ENCODE measurements around the gene TBC1D24. TPM values are rescaled to one million over a fixed set of nuclear protein-coding genes. Genes with fewer than 3 reads are reported as not detected.

Gene TBC1D24
- total and polyA plus RNA-seq, 2 donors (not counting 1 experiment from before 2014, with no cell fraction given), result 7.1 to 9.4 TPM

DNA sequence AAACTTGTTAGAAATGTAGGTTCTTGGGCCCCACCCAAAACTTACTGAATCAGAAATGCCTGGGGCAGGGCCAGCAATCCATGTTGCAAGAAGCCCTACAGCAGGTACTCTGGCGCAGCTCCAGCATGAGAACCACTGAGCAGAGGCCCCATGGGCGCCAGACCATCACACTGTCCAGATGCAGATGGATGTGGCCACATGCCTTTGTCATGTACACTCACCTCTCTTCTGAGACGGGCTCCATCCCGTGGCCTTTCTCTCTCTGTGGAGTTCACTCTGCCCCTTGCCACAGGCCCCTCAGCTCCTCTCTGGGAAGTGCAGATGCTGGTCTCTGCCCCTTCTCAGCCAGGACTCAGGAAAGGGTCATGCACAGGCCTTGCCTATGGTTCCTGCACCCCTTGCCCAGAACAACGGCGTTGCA is 48.0 kb upstream of the TBC1D24 start:
- Histone ChIP-seq H3K9me3 (ENCODE audit: control extremely low read depth in 1 of 3, control insufficient read depth in 2 of 3, insufficient read depth in 1 of 3, low read length in 2 of 3) (no peaks in the 10 kb centered on the region), H3K27ac (ENCODE audit: low read length in 2 of 2) (no peak overlapping the region), H3K27me3 (replicated peaks in 1 of 4; ENCODE audit: control extremely low read depth in 1 of 4, control insufficient read depth in 3 of 4, insufficient read depth in 4 of 4, low read length in 3 of 4) (no peaks in the 10 kb centered on the region), H3K4me2 (replicated peaks; ENCODE audit: low read depth, low read length, poor library complexity, severe bottlenecking) (no peak overlapping the region), H3K9ac (ENCODE audit: low read length) (no peak overlapping the region), H3K79me2 (ENCODE audit: control insufficient read depth, insufficient read depth, low read length) (peaks cover 11% of the 10 kb centered on the region), H4K20me1 (ENCODE audit: control insufficient read depth, insufficient read depth, low read length, poor library complexity, severe bottlenecking) (no peaks in the 10 kb centered on the region), H3K36me3 (replicated peaks in 1 of 2; ENCODE audit: control extremely low read depth in 1 of 2, control insufficient read depth in 1 of 2, extremely low read depth in 1 of 2, insufficient read depth in 2 of 2, low read length in 1 of 2) (no peaks in the 10 kb centered on the region), H2AFZ (ENCODE audit: insufficient read depth, low read depth, low read length, poor library complexity, severe bottlenecking) (no peak overlapping the region), H3K4me1 (ENCODE audit: control insufficient read depth in 2 of 2, insufficient read depth in 2 of 2, low read length in 2 of 2) (peaks cover 9 to 26% of the 10 kb centered on the region in 2 donors), H3K4me3 (ENCODE audit: control extremely low read depth in 1 of 5, extremely low read depth in 1 of 5, insufficient read depth in 1 of 5, low read depth in 2 of 5, low read length in 4 of 5) (no peak overlapping the region)
- H3K4me1 Mint-ChIP-seq, result peaks cover 15% of the 10 kb centered on the region
- H3K9me3 Mint-ChIP-seq (ENCODE audit: insufficient read depth), result no peaks in the 10 kb centered on the region
- intact Hi-C loops (cut with micrococcal nuclease), result no loop called here
- ATAC-seq (ENCODE audit: low read depth) (no peak), DNase-seq (no peak)
- H3K27ac Mint-ChIP-seq, result no peak overlapping the region
- TF ChIP-seq EZH2 (IDR thresholded peaks at IDR 0.05; ENCODE audit: borderline replicate concordance, insufficient read depth, low read depth, low read length, poor library complexity, severe bottlenecking), result no peak
- TF ChIP-seq, protein P1, sequence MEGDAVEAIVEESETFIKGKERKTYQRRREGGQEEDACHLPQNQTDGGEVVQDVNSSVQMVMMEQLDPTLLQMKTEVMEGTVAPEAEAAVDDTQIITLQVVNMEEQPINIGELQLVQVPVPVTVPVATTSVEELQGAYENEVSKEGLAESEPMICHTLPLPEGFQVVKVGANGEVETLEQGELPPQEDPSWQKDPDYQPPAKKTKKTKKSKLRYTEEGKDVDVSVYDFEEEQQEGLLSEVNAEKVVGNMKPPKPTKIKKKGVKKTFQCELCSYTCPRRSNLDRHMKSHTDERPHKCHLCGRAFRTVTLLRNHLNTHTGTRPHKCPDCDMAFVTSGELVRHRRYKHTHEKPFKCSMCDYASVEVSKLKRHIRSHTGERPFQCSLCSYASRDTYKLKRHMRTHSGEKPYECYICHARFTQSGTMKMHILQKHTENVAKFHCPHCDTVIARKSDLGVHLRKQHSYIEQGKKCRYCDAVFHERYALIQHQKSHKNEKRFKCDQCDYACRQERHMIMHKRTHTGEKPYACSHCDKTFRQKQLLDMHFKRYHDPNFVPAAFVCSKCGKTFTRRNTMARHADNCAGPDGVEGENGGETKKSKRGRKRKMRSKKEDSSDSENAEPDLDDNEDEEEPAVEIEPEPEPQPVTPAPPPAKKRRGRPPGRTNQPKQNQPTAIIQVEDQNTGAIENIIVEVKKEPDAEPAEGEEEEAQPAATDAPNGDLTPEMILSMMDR (IDR thresholded peaks at IDR 0.05), result no peak
- 98% methylated on average over 6 of the region's 6 CpGs for WGBS (ENCODE audit: insufficient coverage)
- CTCF ChIA-PET, result interaction anchor here (1.7 to 4.1 kb wide), 2 partner anchors 16 to 60 kb away, joined by 5 to 31 read pairs; no protein-coding TSS in a partner anchor
- POLR2A ChIA-PET, result interaction anchor here (0.5 kb wide), 1 partner anchor 11 kb away, joined by 8 read pairs; no protein-coding TSS in a partner anchor
- no peaks in the 10 kb centered on the region for H3K27me3 Mint-ChIP-seq
- H3K4me3 Mint-ChIP-seq, result peak overlapping the region; percentile 88

- Mint-ChIP-seq H3K27ac (no peak overlapping the region), H3K4me3 (peak overlapping the region; percentile 88)
- POLR2A ChIA-PET, result interaction anchor here (0.5 kb wide), 1 partner anchor 10 kb away, joined by 8 read pairs; no protein-coding TSS in a partner anchor
Observed at GRCh38 chr16:2427526-2427925, 47.4 kb upstream of the TBC1D24 start.

More at GRCh38 chr16:2427526-2427925, 47.4 kb upstream of the TBC1D24 start:
- no peak overlapping the region for H3K4me2 ChIP-seq (replicated peaks; ENCODE audit: low read depth, low read length, poor library complexity, severe bottlenecking)
- Mint-ChIP-seq H3K27me3 (no peaks in the 10 kb centered on the region), H3K4me1 (peaks cover 15% of the 10 kb centered on the region), H3K9me3 (ENCODE audit: insufficient read depth) (no peaks in the 10 kb centered on the region)
- H3K4me3 ChIP-seq (ENCODE audit: control extremely low read depth in 1 of 5, extremely low read depth in 1 of 5, insufficient read depth in 1 of 5, low read depth in 2 of 5, low read length in 4 of 5), result no peak overlapping the region
- H2AFZ ChIP-seq (ENCODE audit: insufficient read depth, low read depth, low read length, poor library complexity, severe bottlenecking), result no peak overlapping the region
- CTCF ChIA-PET, result interaction anchor here (1.1 to 4.4 kb wide), 4 partner anchors 17 to 233 kb away, joined by 3 to 31 read pairs (median 10); no protein-coding TSS in a partner anchor
- WGBS (ENCODE audit: insufficient coverage), result 96% methylated on average over 3 of the region's 4 CpGs
- H3K4me1 ChIP-seq (ENCODE audit: control insufficient read depth in 2 of 2, insufficient read depth in 2 of 2, low read length in 2 of 2), result peaks cover 9 to 22% of the 10 kb centered on the region in 2 donors
- peaks cover 11% of the 10 kb centered on the region for H3K79me2 ChIP-seq (ENCODE audit: control insufficient read depth, insufficient read depth, low read length)
- no peaks in the 10 kb centered on the region for H3K27me3 ChIP-seq (replicated peaks in 1 of 4; ENCODE audit: control extremely low read depth in 1 of 4, control insufficient read depth in 3 of 4, insufficient read depth in 4 of 4, low read length in 3 of 4)
- H3K9ac ChIP-seq (ENCODE audit: low read length), result no peak overlapping the region
- DNase-seq, result no peak
- no peaks in the 10 kb centered on the region for H4K20me1 ChIP-seq (ENCODE audit: control insufficient read depth, insufficient read depth, low read length, poor library complexity, severe bottlenecking)
- H3K9me3 ChIP-seq (ENCODE audit: control extremely low read depth in 1 of 3, control insufficient read depth in 2 of 3, insufficient read depth in 1 of 3, low read length in 2 of 3), result no peaks in the 10 kb centered on the region
- no peak for ATAC-seq (ENCODE audit: low read depth)
- no peak overlapping the region for H3K27ac ChIP-seq (ENCODE audit: low read length in 2 of 2)
- peaks cover 0 to 4% of the 10 kb centered on the region in 2 experiments for H3K36me3 ChIP-seq (replicated peaks in 1 of 2; ENCODE audit: control extremely low read depth in 1 of 2, control insufficient read depth in 1 of 2, extremely low read depth in 1 of 2, insufficient read depth in 2 of 2, low read length in 1 of 2)
- TF ChIP-seq, protein P1 (IDR thresholded peaks at IDR 0.05), result no peak
- TF ChIP-seq EZH2 (IDR thresholded peaks at IDR 0.05; ENCODE audit: borderline replicate concordance, insufficient read depth, low read depth, low read length, poor library complexity, severe bottlenecking), result no peak
- intact Hi-C loops (cut with micrococcal nuclease), result no loop called here

All from B cell (primary cell).